ENCODE data around the gene PDSS2.

DNA sequence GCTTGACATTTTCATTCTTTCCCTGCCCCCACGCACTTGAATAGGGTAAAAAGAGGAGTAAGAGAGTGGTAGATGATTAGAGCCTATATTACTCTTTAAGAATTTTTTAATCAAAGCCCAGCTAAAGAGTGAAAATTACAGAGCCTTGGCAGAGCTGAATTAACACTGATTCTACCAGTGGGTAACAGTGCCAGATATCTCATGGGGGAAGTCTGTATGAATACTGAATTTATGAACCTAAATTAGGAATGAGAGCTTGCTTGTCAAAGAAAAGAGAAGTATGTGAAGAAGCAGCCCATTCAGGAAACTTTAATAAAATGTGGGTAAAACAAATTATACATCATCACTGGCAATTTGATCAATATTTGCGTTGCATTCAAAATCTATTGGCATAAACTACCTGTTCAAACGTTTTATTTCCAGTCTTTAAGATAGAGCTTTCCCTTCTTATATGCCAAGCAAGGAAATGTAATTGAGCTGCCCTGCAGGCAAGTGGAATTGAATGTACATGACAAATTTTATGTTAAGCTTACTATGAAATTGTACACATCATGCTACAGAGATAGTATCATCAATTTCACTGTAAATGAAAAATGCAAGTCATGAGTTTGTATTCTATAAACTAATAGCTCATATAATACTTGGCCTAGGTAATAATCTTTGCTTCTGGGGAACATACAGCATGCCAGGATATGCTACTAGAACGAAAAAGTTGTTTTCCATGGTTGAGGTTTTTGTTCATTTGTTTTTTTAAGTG lies 45.1 kb upstream of the PDSS2 start:
- TF ChIP-seq, protein P1, sequence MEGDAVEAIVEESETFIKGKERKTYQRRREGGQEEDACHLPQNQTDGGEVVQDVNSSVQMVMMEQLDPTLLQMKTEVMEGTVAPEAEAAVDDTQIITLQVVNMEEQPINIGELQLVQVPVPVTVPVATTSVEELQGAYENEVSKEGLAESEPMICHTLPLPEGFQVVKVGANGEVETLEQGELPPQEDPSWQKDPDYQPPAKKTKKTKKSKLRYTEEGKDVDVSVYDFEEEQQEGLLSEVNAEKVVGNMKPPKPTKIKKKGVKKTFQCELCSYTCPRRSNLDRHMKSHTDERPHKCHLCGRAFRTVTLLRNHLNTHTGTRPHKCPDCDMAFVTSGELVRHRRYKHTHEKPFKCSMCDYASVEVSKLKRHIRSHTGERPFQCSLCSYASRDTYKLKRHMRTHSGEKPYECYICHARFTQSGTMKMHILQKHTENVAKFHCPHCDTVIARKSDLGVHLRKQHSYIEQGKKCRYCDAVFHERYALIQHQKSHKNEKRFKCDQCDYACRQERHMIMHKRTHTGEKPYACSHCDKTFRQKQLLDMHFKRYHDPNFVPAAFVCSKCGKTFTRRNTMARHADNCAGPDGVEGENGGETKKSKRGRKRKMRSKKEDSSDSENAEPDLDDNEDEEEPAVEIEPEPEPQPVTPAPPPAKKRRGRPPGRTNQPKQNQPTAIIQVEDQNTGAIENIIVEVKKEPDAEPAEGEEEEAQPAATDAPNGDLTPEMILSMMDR (IDR thresholded peaks at IDR 0.05), result no peak
- no peak for TF ChIP-seq ZFX (IDR thresholded peaks at IDR 0.05; ENCODE audit: borderline replicate concordance)

Measured in 22Rv1 (cell line).